Measurements from ENCODE around the gene SIGLEC8. TPM values are rescaled to one million over a fixed set of nuclear protein-coding genes. Genes with fewer than 3 reads are reported as not detected.
"Not testable (repeated sequence)": the region's sequence is repeated elsewhere in the genome, so short reads cannot be mapped to it uniquely, and the experiment has no call there.

The SIGLEC8 gene
- total RNA-seq, 2 donors from 2014 or later = 0.28 to 0.41 TPM

- DNase-seq (ENCODE audit: low spot score) (no peak), ATAC-seq (ENCODE audit: insufficient number of reproducible peaks, low FRiP score, low read depth) (no peak)
- H3K4me1 ChIP-seq (ENCODE audit: control insufficient read depth in 1 of 2, low read depth in 2 of 2) = no peaks in the 10 kb centered on the region
- TF ChIP-seq CTCF (IDR thresholded peaks at IDR 0.05) = no peak
- no peaks in the 10 kb centered on the region for H3K36me3 ChIP-seq
- no peaks in the 10 kb centered on the region for H3K27me3 ChIP-seq (replicated peaks; ENCODE audit: insufficient read depth)
- H3K4me3 ChIP-seq = no peak overlapping the region
- H3K9me3 ChIP-seq = no peaks in the 10 kb centered on the region
- no peak overlapping the region for H3K27ac ChIP-seq
Observed at GRCh38 chr19:51448011-51448410, 10.2 kb downstream of the SIGLEC8 start.

- DNase-seq (ENCODE audit: low spot score); H3K4me1 ChIP-seq (ENCODE audit: control insufficient read depth in 1 of 2, low read depth in 2 of 2): not testable (repeated sequence)
Observed at GRCh38 chr19:51447510-51447909, 10.7 kb downstream of the SIGLEC8 start.

GRCh38 chr19:51441410-51442390 lies 16.6 kb downstream of the SIGLEC8 start:
- Histone ChIP-seq H3K27ac (no peak overlapping the region), H3K9me3 (no peaks in the 10 kb centered on the region), H3K36me3 (no peaks in the 10 kb centered on the region), H3K4me3 (peak overlapping the region; percentile 48), H3K4me1 (ENCODE audit: control insufficient read depth in 1 of 2, low read depth in 2 of 2) (no peaks in the 10 kb centered on the region), H3K27me3 (replicated peaks; ENCODE audit: insufficient read depth) (no peaks in the 10 kb centered on the region)
- ATAC-seq (ENCODE audit: insufficient number of reproducible peaks, low FRiP score, low read depth) = no peak
- TF ChIP-seq CTCF (IDR thresholded peaks at IDR 0.05) = no peak
- no peak for DNase-seq (ENCODE audit: low spot score)

More at GRCh38 chr19:51447510-51447909, 10.7 kb downstream of the SIGLEC8 start:
- H3K36me3 ChIP-seq; H3K27ac ChIP-seq; ATAC-seq (ENCODE audit: insufficient number of reproducible peaks, low FRiP score, low read depth); H3K27me3 ChIP-seq (replicated peaks; ENCODE audit: insufficient read depth); H3K9me3 ChIP-seq; H3K4me3 ChIP-seq: not testable (repeated sequence)

GRCh38 chr19:51440846-51441409 lies 17.3 kb downstream of the SIGLEC8 start:
- DNase-seq (ENCODE audit: low spot score) (no peak), ATAC-seq (ENCODE audit: insufficient number of reproducible peaks, low FRiP score, low read depth) (no peak)
- H3K36me3 ChIP-seq = no peaks in the 10 kb centered on the region
- no peaks in the 10 kb centered on the region for H3K9me3 ChIP-seq
- TF ChIP-seq CTCF (IDR thresholded peaks at IDR 0.05) = no peak
- peak overlapping the region; percentile 48 for H3K4me3 ChIP-seq
- no peak overlapping the region for H3K27ac ChIP-seq
- no peaks in the 10 kb centered on the region for H3K27me3 ChIP-seq (replicated peaks; ENCODE audit: insufficient read depth)
- no peaks in the 10 kb centered on the region for H3K4me1 ChIP-seq (ENCODE audit: control insufficient read depth in 1 of 2, low read depth in 2 of 2)

GRCh38 chr19:51440052-51440451 lies 18.2 kb downstream of the SIGLEC8 start:
- Histone ChIP-seq H3K4me1 (ENCODE audit: control insufficient read depth in 1 of 2, low read depth in 2 of 2) (no peaks in the 10 kb centered on the region), H3K9me3 (no peaks in the 10 kb centered on the region), H3K27ac (no peak overlapping the region), H3K36me3 (no peaks in the 10 kb centered on the region), H3K27me3 (replicated peaks; ENCODE audit: insufficient read depth) (no peaks in the 10 kb centered on the region), H3K4me3 (no peak overlapping the region)
- TF ChIP-seq CTCF (IDR thresholded peaks at IDR 0.05) = no peak
- no peak for DNase-seq (ENCODE audit: low spot score)
- ATAC-seq (ENCODE audit: insufficient number of reproducible peaks, low FRiP score, low read depth) = no peak
